ENCODE data around the gene ZYG11A. TPM values are rescaled to one million over a fixed set of nuclear protein-coding genes. Genes with fewer than 3 reads are reported as not detected.
"Not testable (repeated sequence)": the region's sequence is repeated elsewhere in the genome, so short reads cannot be mapped to it uniquely, and the experiment has no call there.

ZYG11A gene
- total and polyA plus RNA-seq, 2 of the 8 experiments (the other 6 are each of a cell fraction or from before 2014, with no cell fraction given) = 0.89 to 2.6 TPM

DNA sequence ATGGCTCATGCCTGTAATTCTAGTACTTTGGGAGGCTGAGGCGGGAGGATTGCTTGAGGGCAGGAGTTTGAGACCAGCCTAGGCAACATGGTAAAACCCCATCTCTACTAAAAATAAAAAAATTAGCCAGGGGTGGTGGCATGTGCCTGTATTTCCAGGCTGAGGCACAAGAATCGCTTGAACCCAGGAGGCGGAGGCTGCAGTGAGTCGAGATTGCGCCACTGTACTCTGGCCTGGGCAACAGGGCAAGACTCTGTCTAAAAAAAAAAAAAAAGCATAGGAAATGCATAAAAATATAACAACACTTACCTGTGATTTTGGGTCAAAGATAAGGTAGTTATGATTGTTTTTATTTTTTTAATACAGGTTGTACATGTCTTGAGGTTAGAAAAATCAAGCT, 21.7 kb upstream of the ZYG11A start:
- not testable (repeated sequence) for H3K23me2 ChIP-seq (ENCODE audit: low read depth, low read length); H3K18ac ChIP-seq (ENCODE audit: extremely low read depth, low read length); H4K91ac ChIP-seq (replicated peaks; ENCODE audit: insufficient read length, low read length); H2AFZ ChIP-seq (ENCODE audit: low read length); H3K23ac ChIP-seq (ENCODE audit: insufficient read length); H3K27me3 ChIP-seq (replicated peaks in 1 of 4; ENCODE audit: control insufficient read depth in 3 of 4, extremely low read depth in 1 of 4, insufficient read depth in 3 of 4, low read length in 3 of 4); H3K4me2 ChIP-seq (ENCODE audit: insufficient read depth in 1 of 2, low read depth in 2 of 2, low read length in 2 of 2); DNase-seq (ENCODE audit: low read depth in 1 of 2, low spot score in 2 of 2); H3K4ac ChIP-seq (replicated peaks; ENCODE audit: insufficient read length, low read depth, low read length); H4K5ac ChIP-seq (ENCODE audit: insufficient read length, low read depth, low read length); H3K4me1 ChIP-seq (replicated peaks in 1 of 4; ENCODE audit: control insufficient read depth in 3 of 4, insufficient read depth in 4 of 4, low read length in 3 of 4); FAIRE-seq; H3K9me3 ChIP-seq (ENCODE audit: insufficient read depth in 2 of 2, low read depth in 1 of 2, low read length in 1 of 2); H3K79me2 ChIP-seq (ENCODE audit: control insufficient read depth in 1 of 2, insufficient read depth in 2 of 2, low read length in 2 of 2); H3K56ac ChIP-seq (replicated peaks; ENCODE audit: insufficient read length, low read depth, low read length); H3K27ac ChIP-seq (ENCODE audit: low read depth, low read length); H3K9ac ChIP-seq (replicated peaks in 1 of 4; ENCODE audit: extremely low read depth in 1 of 4, low read depth in 3 of 4, low read length in 3 of 4); H3K79me1 ChIP-seq (ENCODE audit: low read depth, low read length); H2BK5ac ChIP-seq (ENCODE audit: low read depth, low read length); H2BK20ac ChIP-seq (ENCODE audit: low read length); H2BK12ac ChIP-seq (ENCODE audit: low read depth, low read length); H3K4me3 ChIP-seq (ENCODE audit: extremely low read depth in 1 of 4, insufficient read depth in 2 of 4, low read depth in 3 of 4, low read length in 4 of 4); H2BK120ac ChIP-seq (replicated peaks; ENCODE audit: low read depth, low read length); H3K14ac ChIP-seq (ENCODE audit: insufficient read length); H4K20me1 ChIP-seq (replicated peaks in 1 of 2; ENCODE audit: control insufficient read depth in 1 of 2, insufficient read depth in 2 of 2, low read length in 2 of 2); H2BK15ac ChIP-seq (ENCODE audit: low read length); H4K8ac ChIP-seq (ENCODE audit: extremely low read depth, insufficient read depth, low read length); H2AK5ac ChIP-seq (ENCODE audit: low read depth, low read length)
- ChIA-PET POLR2A (ENCODE audit: partially characterized antibody) (interaction anchor here (0.6 kb wide), 1 partner anchor 82 kb away, joined by 3 read pairs; no protein-coding TSS in a partner anchor), CTCF (ENCODE audit: partially characterized antibody) (interaction anchor here (0.6 to 0.7 kb wide), 2 partner anchors 82 to 356 kb away, joined by 3 to 6 read pairs; no protein-coding TSS in a partner anchor)
- H3K36me3 ChIP-seq (ENCODE audit: control insufficient read depth in 2 of 4, insufficient read depth in 4 of 4, low read length in 3 of 4) = peaks cover 0 to 15% (median 0%) of the 10 kb centered on the region in 4 experiments; a peak in 1 of 8 replicates
- 90% methylated on average over 5 of the region's 5 CpGs; no CpG with 5 or more reads in 1 of the 2 experiments for WGBS, 2 experiments (ENCODE audit: extremely low coverage in 1 of 2, insufficient coverage in 1 of 2, insufficient read length in 1 of 2, insufficient replicate concordance in 2 of 2, low coverage in 1 of 2, low lambda C conversion rate in 2 of 2, missing lambda C conversion rate in 1 of 2)
